Measurements from ENCODE around the gene OR5P2.
"Not testable (repeated sequence)": the region's sequence is repeated elsewhere in the genome, so short reads cannot be mapped to it uniquely, and the experiment has no call there.

Gene OR5P2, protein sequence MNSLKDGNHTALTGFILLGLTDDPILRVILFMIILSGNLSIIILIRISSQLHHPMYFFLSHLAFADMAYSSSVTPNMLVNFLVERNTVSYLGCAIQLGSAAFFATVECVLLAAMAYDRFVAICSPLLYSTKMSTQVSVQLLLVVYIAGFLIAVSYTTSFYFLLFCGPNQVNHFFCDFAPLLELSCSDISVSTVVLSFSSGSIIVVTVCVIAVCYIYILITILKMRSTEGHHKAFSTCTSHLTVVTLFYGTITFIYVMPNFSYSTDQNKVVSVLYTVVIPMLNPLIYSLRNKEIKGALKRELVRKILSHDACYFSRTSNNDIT

DNA sequence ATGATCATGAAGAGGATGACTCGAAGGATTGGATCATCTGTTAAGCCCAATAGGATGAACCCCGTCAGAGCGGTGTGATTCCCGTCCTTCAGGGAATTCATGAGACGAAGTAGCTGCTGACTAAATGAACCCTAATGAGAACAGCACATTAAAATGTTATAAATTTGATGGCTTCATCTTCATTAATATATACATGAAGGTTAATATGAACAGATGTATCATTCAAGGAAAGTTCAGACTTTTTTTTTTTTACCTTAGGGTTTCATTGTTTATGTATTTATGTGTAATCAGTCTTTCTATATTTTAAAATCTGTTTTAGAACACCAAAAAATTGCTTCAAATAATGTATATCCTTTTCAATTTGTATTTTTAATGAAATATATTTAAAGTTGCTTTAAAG lies at the start of gene OR5P2:
Gene OR5P2 (minus strand): TSS at position 101 of the 400 bp plus-strand sequence. CDS start 0 bp downstream, at position 101.
- DNase-seq = no peak

DNA sequence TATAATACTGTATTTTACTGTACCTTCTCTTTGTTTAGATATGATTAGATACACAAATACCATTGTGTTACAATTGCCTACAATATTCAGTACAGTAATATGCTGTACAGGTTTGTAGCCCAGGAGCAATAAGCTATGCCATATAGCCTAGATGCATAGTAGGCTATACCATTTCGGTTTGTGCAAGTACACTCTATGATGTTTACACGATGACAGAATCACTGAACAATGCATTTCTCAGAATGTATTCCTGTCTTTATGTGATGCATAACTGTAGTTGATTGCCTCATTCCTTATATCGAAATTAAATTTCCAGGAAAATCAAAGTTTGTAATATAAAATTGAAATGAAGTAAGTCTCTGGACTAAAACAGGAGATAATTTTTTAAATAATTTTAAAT lies 49.3 kb upstream of the OR5P2 start:
- DNase-seq = no peak

DNA sequence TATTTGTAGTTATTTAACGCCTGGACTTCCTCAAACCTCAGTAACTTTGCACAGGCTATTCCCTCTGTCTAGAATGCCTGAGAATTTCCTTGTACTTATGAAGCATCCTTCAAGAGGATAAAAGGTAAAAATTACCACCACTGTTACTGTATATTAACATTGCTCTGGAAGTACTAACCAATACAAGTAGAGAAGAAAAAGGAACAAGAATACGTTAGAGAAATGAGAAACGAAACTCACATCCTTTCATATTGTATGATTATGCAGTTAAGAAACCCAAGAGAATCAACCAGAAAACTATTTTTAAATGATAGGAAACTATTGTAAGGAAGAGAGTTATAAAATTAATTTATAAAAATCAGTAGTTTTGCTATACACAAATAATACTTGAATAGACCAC lies 48.2 kb upstream of the OR5P2 start:
- no peak for DNase-seq

DNA sequence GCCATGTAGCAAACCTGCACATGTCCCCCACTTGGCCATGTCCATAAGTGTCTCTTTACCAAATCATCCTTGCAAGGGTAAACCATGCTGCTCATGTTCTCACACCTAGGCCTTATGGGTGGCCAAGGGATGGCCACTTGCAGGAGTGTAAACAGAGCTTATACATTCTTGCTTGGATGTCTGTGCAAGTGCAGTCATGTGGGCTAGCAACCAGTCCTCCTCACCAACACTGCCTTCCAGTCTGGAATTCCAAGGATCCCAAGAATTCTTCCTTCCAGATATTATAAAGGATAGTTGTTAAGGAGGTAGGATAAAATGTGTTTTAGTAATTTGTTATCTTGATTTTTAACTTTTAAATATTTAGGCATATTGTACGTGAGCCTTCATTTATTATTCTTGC lies 47.8 kb upstream of the OR5P2 start:
- DNase-seq = no peak

DNA sequence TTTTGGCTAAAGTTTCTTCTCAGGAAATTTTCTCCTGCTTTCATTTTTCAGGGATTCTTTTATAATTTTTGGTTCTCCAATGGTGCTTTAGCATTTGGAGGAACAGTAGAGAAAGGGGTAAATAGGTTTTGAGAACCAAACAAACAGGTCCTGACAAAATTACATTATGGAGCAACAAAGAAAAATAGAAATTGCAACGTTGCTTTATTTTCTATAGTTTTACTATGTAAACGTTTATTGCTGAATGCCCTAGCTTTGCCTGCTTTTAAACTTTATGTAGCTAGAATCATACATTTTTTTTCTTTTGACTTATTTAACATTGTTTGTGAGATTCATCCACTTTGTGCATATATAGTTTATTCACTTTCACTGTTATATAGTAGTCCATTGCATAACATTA lies 43.8 kb upstream of the OR5P2 start:
- DNase-seq = no peak

DNA sequence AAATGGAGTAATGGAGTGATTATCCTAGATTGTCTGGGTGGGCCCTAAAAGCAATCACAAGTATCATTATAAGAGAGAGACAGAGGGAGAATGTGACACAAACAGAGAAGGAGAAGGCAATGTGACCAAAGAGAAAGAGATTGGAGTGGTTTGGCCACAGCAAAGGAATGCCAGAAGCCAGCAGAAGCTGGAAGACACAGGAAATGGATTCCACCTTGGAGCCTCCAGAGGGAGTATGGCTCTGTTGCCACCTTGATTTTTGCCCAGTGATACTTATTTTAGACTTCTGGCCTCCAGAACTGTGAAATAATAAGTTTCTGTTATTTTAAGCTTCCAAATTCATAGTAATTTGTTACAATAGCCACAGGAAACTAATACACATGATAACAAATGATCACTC lies 36.8 kb upstream of the OR5P2 start:
- no peak for DNase-seq

DNA sequence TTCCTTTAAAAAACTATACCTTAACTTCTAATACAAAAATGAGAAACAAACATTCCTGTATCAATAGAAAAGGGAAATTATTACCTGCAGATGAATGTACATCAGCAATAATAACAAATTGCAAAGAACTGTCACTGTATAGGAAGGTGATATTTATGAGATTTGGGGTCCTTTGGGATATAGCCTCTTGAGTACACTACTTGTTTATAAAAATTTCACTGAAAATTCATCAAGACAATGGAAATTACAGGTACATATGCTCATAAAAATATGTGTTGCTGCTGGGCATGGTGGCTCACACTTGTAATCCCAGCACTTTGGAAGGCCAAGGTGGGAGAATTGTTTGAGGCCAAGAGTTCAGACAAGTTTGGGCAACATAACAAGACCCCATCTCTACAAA lies 34.0 kb upstream of the OR5P2 start, which contains the start of gene OR5P3:
Gene OR5P3 (minus strand): TSS at position 101 of the 400 bp plus-strand sequence.
- no peak for DNase-seq

DNA sequence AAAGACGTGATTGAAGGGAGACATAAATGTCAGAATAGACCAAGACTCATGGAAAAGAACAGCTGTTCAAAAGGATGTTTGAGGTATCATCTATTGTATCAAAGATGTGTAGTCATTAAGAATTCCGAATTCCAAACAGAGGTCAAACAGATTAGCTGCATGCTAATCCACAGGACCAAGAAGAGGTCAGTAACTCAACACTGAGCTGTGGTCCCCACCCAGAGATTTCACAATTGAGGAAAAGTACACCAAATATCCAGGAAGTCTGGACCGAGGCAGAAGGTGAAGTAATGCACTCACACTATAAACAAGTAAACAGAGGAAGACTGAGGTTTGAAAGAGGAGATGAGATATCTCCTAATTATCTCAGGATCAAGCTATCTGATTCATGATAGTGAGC lies 29.6 kb upstream of the OR5P2 start:
- DNase-seq = no peak

DNA sequence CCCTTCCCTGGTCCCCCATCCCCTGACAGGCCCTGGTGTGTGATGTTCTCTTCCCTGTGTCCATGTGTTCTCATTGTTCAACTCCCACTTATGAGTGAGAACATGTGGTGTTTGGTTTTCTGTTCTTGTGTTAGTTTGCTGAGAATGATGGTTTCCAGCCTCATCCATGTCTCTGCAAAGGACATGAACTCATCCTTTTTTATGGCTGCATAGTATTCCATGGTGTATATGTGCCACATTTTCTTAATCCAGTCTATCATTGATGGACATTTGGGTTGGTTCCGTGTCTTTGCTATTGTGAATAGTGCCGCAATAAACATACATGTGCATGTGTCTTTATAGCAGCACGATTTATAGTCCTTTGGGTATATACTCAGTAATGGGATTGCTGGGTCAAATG lies 23.7 kb upstream of the OR5P2 start:
- not testable (repeated sequence) for DNase-seq

DNA sequence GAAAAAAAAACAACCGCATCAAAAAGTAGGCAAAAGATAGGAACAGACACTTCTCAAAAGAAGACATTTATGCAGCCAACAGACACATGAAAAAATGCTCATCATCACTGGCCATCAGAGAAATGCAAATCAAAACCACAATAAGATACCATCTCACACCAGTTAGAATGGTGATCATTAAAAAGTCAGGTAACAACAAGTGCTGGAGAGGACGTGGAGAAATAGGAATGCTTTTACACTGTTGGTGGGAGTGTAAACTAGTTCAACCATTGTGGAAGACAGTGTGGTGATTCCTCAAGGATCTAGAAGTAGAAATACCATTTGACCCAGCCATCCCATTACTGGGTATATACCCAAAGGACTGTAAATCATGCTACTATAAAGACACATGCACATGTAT lies 18.2 kb upstream of the OR5P2 start:
- DNase-seq = not testable (repeated sequence)

DNA sequence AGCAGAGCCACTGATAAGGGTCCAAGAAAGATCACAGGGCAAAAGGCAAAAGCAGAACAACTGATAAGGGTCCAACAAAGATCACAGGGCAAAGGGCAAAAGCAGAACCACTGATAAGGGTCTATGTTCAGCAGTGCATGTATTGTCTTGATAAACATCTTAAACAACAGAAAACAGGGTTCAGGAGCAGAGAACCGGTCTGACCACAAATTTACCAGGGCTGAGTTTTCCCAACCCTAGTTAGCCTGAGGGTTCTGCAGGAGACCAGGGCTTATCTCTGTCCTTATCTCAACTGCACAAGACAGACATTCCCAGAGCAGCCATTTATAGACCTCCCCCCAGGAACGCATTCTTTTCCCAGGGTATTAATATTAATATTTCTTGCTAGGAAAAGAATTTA lies 13.6 kb upstream of the OR5P2 start:
- DNase-seq = not testable (repeated sequence)

DNA sequence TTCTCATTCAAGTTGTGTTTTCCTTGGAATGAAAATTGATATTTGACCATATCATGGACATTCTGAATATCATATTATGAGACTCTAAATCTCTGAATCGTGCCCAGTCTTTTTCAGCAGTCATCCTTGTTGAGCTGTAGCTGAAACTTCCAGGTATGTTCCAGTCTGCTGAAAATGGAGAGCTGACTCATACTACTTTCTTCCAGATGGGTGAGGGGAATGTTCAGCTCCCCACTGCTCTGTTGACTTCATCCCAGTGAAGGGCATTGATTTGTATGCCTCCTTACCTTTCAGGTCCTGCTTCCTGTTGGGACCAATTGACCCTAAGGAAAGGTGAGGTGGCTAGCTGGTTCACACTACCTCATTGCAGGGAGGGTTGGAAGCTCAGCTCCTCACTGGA lies 3.5 kb downstream of the OR5P2 start:
- no peak for DNase-seq

DNA sequence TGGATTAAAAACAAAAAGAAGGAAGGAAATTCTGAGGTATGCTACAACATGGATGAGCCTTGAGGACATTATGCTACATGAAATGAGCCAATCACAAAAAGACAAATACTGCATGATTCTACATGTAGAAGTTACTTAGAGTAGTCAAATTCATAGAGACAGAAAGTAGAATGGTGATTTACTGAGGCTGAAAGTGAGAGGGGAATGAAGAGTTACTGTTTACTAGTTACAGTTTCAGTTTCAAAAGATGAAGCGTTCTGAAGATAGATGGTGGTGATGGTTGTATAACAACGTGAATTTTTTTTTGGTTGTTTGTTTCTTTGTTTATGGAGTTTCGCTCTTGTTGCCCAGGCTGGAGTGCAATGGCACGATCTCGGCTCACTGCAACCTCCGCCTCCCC lies 9.5 kb downstream of the OR5P2 start:
- DNase-seq = no peak

DNA sequence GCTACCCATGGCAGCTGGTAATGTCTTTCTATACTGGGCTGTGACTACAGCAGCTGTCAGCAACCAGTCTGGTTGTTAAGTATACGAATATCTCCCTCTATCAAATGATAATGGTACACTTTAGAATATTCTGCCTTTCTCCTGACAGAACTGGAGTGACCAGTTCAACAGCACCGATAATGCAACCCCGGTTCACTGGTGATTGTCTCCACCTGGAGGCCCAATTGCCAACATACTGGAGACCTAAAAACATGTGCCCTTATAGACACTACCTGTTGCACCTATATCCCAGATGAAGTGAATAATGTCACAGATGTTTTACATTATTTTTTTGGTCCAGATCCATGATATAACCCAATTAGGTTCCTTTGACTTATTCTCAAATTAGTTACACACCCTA lies 21.1 kb downstream of the OR5P2 start:
- no peak for DNase-seq

DNA sequence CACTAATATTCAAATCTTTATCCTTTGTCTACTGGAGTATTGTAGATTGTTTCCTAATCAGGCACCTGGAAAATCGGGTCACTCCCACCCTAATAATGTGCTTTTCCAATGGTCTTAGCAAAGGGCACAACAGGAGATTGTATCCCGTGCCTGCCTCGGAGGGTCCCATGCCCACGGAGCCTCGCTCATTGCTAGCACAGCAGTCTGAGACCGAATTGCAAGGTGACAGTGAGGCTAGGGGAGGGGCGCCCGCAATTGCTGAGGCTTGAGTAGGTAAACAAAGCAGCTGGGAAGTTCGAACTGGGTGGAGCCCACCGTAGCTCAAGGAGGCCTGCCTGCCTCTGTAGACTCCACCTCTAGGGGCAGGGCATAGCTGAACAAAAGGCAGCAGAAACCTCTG lies 32.4 kb downstream of the OR5P2 start:
- not testable (repeated sequence) for DNase-seq

DNA sequence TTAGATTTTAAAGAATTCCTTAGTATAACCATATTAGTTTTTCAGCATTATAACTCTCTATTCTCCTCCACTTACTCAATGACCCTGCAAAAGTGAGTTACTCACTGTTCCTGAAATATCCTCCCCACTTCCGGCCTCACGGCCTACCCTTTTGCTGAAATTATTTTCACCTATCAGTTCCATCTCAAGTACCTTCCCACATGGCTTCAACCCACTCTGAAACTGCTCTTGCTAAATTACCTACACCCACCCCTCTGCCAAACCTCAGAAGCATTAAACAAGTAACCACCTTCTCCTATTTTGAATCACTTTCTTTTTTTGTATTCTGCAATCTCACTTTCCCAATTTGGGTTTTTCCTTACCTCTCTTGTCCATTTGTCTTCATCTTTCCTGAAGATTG lies 37.7 kb downstream of the OR5P2 start:
- peak; percentile 25 for DNase-seq

DNA sequence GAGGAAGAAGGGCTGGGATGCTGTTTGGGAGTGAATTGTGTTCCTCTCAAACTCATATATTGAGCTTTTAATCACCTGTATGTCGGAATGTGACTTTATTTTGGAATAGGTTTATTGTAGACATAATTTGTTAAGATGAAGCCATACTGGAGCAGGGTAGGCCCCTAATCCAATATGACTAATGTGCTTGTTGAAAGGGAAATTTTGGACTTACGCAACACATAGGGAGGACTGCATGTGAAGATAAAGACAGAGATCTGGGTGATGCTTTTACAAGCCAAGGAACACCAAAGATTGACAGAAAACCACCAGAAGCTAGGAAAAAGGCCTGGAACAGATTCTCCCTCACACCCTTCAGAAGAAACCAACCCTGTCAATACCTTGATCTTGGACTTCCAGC lies 47.3 kb downstream of the OR5P2 start:
- no peak for DNase-seq
